ENCODE data around the gene DBH. TPM values are rescaled to one million over a fixed set of nuclear protein-coding genes. Genes with fewer than 3 reads are reported as not detected.

The DBH gene
- total and polyA plus RNA-seq, 3 donors from 2014 or later, result 0.06 TPM; not detected in 2

- no peak for DNase-seq
- Histone ChIP-seq H3K36me3 (ENCODE audit: low read depth, missing control alignments) (no peaks in the 10 kb centered on the region), H3K9me3 (no peaks in the 10 kb centered on the region), H3K27me3 (no peaks in the 10 kb centered on the region), H3K27ac (no peak overlapping the region), H3K4me3 (no peak overlapping the region), H3K4me1 (no peaks in the 10 kb centered on the region)
- intact Hi-C loops (cut with DNase I; ENCODE audit: low total_unique reads), result no loop called here
- WGBS, 2 donors, result 96 to 100% methylated on average over 1 to 7 of the region's 7 CpGs
- TF ChIP-seq POLR2A (IDR thresholded peaks at IDR 0.05) (no peak), CTCF (IDR thresholded peaks at IDR 0.05) (no peak)
Measured at GRCh38 chr9:133640160-133640559, 4.0 kb downstream of the DBH start.

GRCh38 chr9:133640580-133641395, 4.6 kb downstream of the DBH start:
- TF ChIP-seq CTCF (IDR thresholded peaks at IDR 0.05) (no peak), POLR2A (IDR thresholded peaks at IDR 0.05) (no peak)
- intact Hi-C loops (cut with DNase I; ENCODE audit: low total_unique reads), result no loop called here

GRCh38 chr9:133641396-133641655, 5.2 kb downstream of the DBH start:
- WGBS, 2 donors, result 95% methylated on average over 7 of the region's 7 CpGs
- intact Hi-C loops (cut with DNase I; ENCODE audit: low total_unique reads), result no loop called here
- Histone ChIP-seq H3K4me3 (no peak overlapping the region), H3K27me3 (no peaks in the 10 kb centered on the region), H3K9me3 (no peaks in the 10 kb centered on the region), H3K4me1 (no peaks in the 10 kb centered on the region), H3K27ac (no peak overlapping the region), H3K36me3 (ENCODE audit: low read depth, missing control alignments) (no peaks in the 10 kb centered on the region)
- DNase-seq, result no peak
- TF ChIP-seq CTCF (IDR thresholded peaks at IDR 0.05) (no peak), POLR2A (IDR thresholded peaks at IDR 0.05) (no peak)

More at GRCh38 chr9:133640580-133641395, 4.6 kb downstream of the DBH start:
- Histone ChIP-seq H3K36me3 (ENCODE audit: low read depth, missing control alignments) (no peaks in the 10 kb centered on the region), H3K9me3 (no peaks in the 10 kb centered on the region), H3K27me3 (no peaks in the 10 kb centered on the region), H3K4me3 (no peak overlapping the region), H3K4me1 (no peaks in the 10 kb centered on the region), H3K27ac (no peak overlapping the region)
- WGBS, 2 donors, result 90 to 91% methylated on average over 13 of the region's 13 CpGs
- DNase-seq, result no peak

- Histone ChIP-seq H3K4me1 (no peaks in the 10 kb centered on the region), H3K36me3 (ENCODE audit: low read depth, missing control alignments) (no peaks in the 10 kb centered on the region), H3K9me3 (no peaks in the 10 kb centered on the region), H3K27me3 (no peaks in the 10 kb centered on the region), H3K27ac (no peak overlapping the region), H3K4me3 (no peak overlapping the region)
- intact Hi-C loops (cut with DNase I; ENCODE audit: low total_unique reads), result no loop called here
- WGBS, 2 donors, result 85 to 94% methylated on average over 10 to 25 of the region's 25 CpGs
- TF ChIP-seq CTCF (IDR thresholded peaks at IDR 0.05) (no peak), POLR2A (IDR thresholded peaks at IDR 0.05) (no peak)
- DNase-seq, result no peak
Measured at GRCh38 chr9:133641861-133642595, 5.9 kb downstream of the DBH start.
